Peyer's patch (tissue), 4 donors: ENCODE data around the gene KCNQ1. TPM values are rescaled to one million over a fixed set of nuclear protein-coding genes. Genes with fewer than 3 reads are reported as not detected.

Experiments used
- DNase-seq, 3 donors: peaks; one replicate each; pipeline ENCODE4 v3.0.0-alpha.2; 2017 to 2019
- H3K27ac ChIP-seq, 4 donors: fragments of 200-600 bp; sonication (generic); one replicate each; pipeline ENCODE4 v1.5.1; 2016 to 2019
- H3K27me3 ChIP-seq, 2 donors: fragments of 200-600 bp; sonication (generic); one replicate each; pipeline ENCODE4 v1.5.1; 2019
- H3K36me3 ChIP-seq, 3 donors: fragments of 200-600 bp; sonication (generic); one replicate each; pipeline ENCODE4 v1.5.1; 2016 to 2019
- H3K4me1 ChIP-seq, 4 donors: fragments of 200-600 bp; sonication (generic); one replicate each; pipeline ENCODE4 v1.5.1; 2016 to 2019
- H3K4me3 ChIP-seq, 4 donors: fragments of 200-600 bp; sonication (generic); 1 replicate in 3 of 4; 2 replicates in 1 of 4; pipeline ENCODE4 v1.5.1; 2016 to 2019; ENCODE audit warnings: mild to moderate bottlenecking in 1 of 4
- H3K9me3 ChIP-seq, 4 donors: fragments of 200-600 bp; sonication (generic); one replicate each; pipeline ENCODE4 v1.5.1; 2016 to 2019; ENCODE audit warnings: mild to moderate bottlenecking in 1 of 4
- CTCF ChIP-seq, 6 experiments: fragments of 450-650 bp in 4 of 6; fragments of 200-600 bp in 2 of 6; sonication (generic) in 1 of 6; IDR thresholded peaks; one replicate each; pipeline ENCODE4 v1.5.1; 2017 to 2019; ENCODE audit warnings: antibody characterized with exemption in 6 of 6, mild to moderate bottlenecking in 3 of 6, moderate library complexity in 1 of 6
- POLR2A ChIP-seq, 2 donors: fragments of 450-650 bp; IDR thresholded peaks; one replicate each; pipeline ENCODE4 v1.5.1; 2017; ENCODE audit warnings: antibody characterized with exemption in 2 of 2, mild to moderate bottlenecking in 2 of 2, moderate library complexity in 2 of 2
- total RNA-seq, 4 donors: library from RNA; depleted of rRNA; stranded (reverse); fragments of >200 nt; gene quantifications; one replicate each; pipeline ENCODE4 v1.1.0, GENCODE V29; 2016

KCNQ1 gene
- total RNA-seq, 4 donors from 2014 or later, result 50.6 to 66.4 (median 54.2) TPM

- Histone ChIP-seq H3K4me1 (no peaks in the 10 kb centered on the region), H3K27me3 (no peaks in the 10 kb centered on the region), H3K27ac (no peak overlapping the region), H3K4me3 (no peak overlapping the region), H3K9me3 (no peaks in the 10 kb centered on the region), H3K36me3 (no peaks in the 10 kb centered on the region)
- TF ChIP-seq CTCF (IDR thresholded peaks at IDR 0.05) (no peak), POLR2A (IDR thresholded peaks at IDR 0.05) (no peak)
- DNase-seq, result no peak
These were observed 405.4 kb downstream of the KCNQ1 start for GRCh38 chr11:2849994-2850770.

- no peak overlapping the region for H3K4me3 ChIP-seq
These were observed 408.6 kb downstream of the KCNQ1 start for GRCh38 chr11:2853401-2853800.

GRCh38 chr11:2853997-2854560 lies 409.3 kb downstream of the KCNQ1 start:
- Histone ChIP-seq H3K4me1 (no peaks in the 10 kb centered on the region), H3K27me3 (no peaks in the 10 kb centered on the region), H3K9me3 (no peaks in the 10 kb centered on the region), H3K36me3 (no peaks in the 10 kb centered on the region), H3K4me3 (no peak overlapping the region), H3K27ac (no peak overlapping the region)
- DNase-seq, result no peak
- no peak for TF ChIP-seq CTCF (IDR thresholded peaks at IDR 0.05)
- TF ChIP-seq POLR2A (IDR thresholded peaks at IDR 0.05), result no peak

More at GRCh38 chr11:2853401-2853800, 408.6 kb downstream of the KCNQ1 start:
- Histone ChIP-seq H3K9me3 (no peaks in the 10 kb centered on the region), H3K27ac (no peak overlapping the region), H3K27me3 (no peaks in the 10 kb centered on the region), H3K36me3 (no peaks in the 10 kb centered on the region), H3K4me1 (no peaks in the 10 kb centered on the region)
- TF ChIP-seq CTCF (IDR thresholded peaks at IDR 0.05), result no peak
- no peak for TF ChIP-seq POLR2A (IDR thresholded peaks at IDR 0.05)
- DNase-seq, result no peak

GRCh38 chr11:2855162-2855561 lies 410.4 kb downstream of the KCNQ1 start:
- no peak for DNase-seq
- Histone ChIP-seq H3K27me3 (no peaks in the 10 kb centered on the region), H3K4me1 (no peaks in the 10 kb centered on the region), H3K36me3 (no peaks in the 10 kb centered on the region), H3K9me3 (no peaks in the 10 kb centered on the region), H3K27ac (no peak overlapping the region), H3K4me3 (no peak overlapping the region)
- TF ChIP-seq POLR2A (IDR thresholded peaks at IDR 0.05), result no peak

GRCh38 chr11:2857276-2857675 lies 412.5 kb downstream of the KCNQ1 start:
- Histone ChIP-seq H3K27ac (no peak overlapping the region), H3K4me3 (no peak overlapping the region), H3K9me3 (no peaks in the 10 kb centered on the region), H3K36me3 (no peaks in the 10 kb centered on the region), H3K4me1 (peaks cover 0 to 3% (median 0%) of the 10 kb centered on the region in 4 donors), H3K27me3 (peaks cover 0 to 3% of the 10 kb centered on the region in 2 donors)
- no peak for TF ChIP-seq CTCF (IDR thresholded peaks at IDR 0.05)
- TF ChIP-seq POLR2A (IDR thresholded peaks at IDR 0.05), result no peak
- DNase-seq, result no peak

GRCh38 chr11:2857918-2858317 lies 413.1 kb downstream of the KCNQ1 start:
- Histone ChIP-seq H3K4me3 (no peak overlapping the region), H3K36me3 (no peaks in the 10 kb centered on the region), H3K27me3 (peaks cover 0 to 10% of the 10 kb centered on the region in 2 donors), H3K4me1 (peaks cover 0 to 10% (median 0%) of the 10 kb centered on the region in 4 donors), H3K27ac (no peak overlapping the region), H3K9me3 (no peaks in the 10 kb centered on the region)
- TF ChIP-seq POLR2A (IDR thresholded peaks at IDR 0.05), result no peak
- TF ChIP-seq CTCF (IDR thresholded peaks at IDR 0.05), result no peak
- no peak for DNase-seq
